Bronchial epithelial cell (primary cell): ENCODE data around the gene CREB3L4. TPM values are rescaled to one million over a fixed set of nuclear protein-coding genes. Genes with fewer than 3 reads are reported as not detected.

Experiments
- DNase-seq: peaks from one replicate; pipeline ENCODE4 v3.0.0-alpha.2; 2010; ENCODE audit warnings: low read depth
- FAIRE-seq: peaks from 2 replicates; lab custom pipeline; 2011; peaks lifted over from hg19 to GRCh38; lab: Jason Lieb, UNC
- H3K27me3 ChIP-seq: 2 replicates; pipeline ENCODE4 v1.5.1; 2011; ENCODE audit warnings: low read length; ENCODE audit not compliant: control insufficient read depth, insufficient read depth
- H3K36me3 ChIP-seq: 2 replicates; pipeline ENCODE4 v1.5.1; 2011; ENCODE audit warnings: low read length; ENCODE audit not compliant: control insufficient read depth, insufficient read depth
- H3K4me3 ChIP-seq: 2 replicates; pipeline ENCODE4 v1.5.1; 2011; ENCODE audit warnings: mild to moderate bottlenecking, low read depth, low read length, control low read depth
- total RNA-seq: library from RNA; depleted of rRNA; stranded (reverse); fragments of >200 nt; gene quantifications from 2 replicates; pipeline ENCODE4 v1.2.1, GENCODE V29; 2014
- TF ChIP-seq, protein P1 (sequence below): IDR thresholded peaks from 2 replicates; pipeline ENCODE4 v1.5.1; 2011; ENCODE audit warnings: mild to moderate bottlenecking, moderate library complexity, low read length, control low read depth, inconsistent platforms; ENCODE audit not compliant: insufficient read depth, severe bottlenecking

CREB3L4 gene
- total RNA-seq, 1 donor from 2014 or later, result 7.1 TPM

DNA sequence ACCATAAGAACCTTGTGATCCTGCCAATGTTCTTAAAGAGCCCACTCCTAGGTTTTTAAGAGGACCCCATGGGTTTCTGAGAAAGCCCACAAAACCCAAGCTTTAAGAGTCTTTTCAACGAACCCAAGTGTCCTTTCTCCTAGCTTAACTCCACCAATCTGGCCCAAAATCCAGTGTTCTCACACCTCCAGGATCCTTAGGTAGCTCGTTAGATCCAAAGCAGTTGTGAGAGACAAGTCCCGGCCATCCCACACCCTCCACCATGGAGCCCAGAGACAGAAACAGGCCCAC, 22.9 kb upstream of the CREB3L4 start:
- TF ChIP-seq, protein P1, sequence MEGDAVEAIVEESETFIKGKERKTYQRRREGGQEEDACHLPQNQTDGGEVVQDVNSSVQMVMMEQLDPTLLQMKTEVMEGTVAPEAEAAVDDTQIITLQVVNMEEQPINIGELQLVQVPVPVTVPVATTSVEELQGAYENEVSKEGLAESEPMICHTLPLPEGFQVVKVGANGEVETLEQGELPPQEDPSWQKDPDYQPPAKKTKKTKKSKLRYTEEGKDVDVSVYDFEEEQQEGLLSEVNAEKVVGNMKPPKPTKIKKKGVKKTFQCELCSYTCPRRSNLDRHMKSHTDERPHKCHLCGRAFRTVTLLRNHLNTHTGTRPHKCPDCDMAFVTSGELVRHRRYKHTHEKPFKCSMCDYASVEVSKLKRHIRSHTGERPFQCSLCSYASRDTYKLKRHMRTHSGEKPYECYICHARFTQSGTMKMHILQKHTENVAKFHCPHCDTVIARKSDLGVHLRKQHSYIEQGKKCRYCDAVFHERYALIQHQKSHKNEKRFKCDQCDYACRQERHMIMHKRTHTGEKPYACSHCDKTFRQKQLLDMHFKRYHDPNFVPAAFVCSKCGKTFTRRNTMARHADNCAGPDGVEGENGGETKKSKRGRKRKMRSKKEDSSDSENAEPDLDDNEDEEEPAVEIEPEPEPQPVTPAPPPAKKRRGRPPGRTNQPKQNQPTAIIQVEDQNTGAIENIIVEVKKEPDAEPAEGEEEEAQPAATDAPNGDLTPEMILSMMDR, result no peak
- no peak overlapping the region for H3K4me3 ChIP-seq
- H3K36me3 ChIP-seq, result peaks cover 27% of the 10 kb centered on the region
- DNase-seq (no peak), FAIRE-seq (no peak)
- no peaks in the 10 kb centered on the region for H3K27me3 ChIP-seq

DNA sequence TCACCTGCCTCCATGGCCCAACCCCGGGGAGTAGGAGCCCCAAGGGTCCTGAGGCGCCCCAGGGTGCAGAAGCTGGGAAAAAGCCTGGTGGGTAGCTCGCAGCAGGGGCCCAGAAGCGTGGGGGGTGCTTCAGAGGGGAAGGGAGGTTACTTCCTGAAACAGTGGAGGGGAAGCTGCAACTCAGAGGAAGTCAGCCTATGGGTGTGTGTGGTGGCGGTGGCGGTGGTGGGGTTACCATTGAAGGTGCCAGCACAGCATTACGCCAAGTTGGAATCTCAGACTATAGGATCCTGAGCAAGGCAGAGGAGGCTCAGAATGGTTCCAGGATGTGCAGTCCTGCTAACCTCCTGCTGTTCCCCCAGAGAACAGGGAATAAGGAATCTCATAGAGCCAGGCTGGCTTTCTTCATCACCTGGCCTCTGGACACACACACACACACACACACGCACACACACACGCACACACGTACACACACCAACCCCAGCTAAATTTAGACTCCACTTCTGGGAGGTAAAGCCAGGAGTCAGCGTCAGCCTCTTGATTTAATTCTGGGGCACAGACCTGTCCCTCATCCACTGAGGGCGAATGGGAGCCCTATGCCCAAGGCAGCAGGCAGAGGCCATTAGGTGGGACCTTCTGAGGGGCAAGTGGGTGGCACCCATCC, 22.4 kb upstream of the CREB3L4 start:
- Histone ChIP-seq H3K36me3 (peaks cover 26% of the 10 kb centered on the region), H3K4me3 (peak overlapping the region; percentile 75), H3K27me3 (no peaks in the 10 kb centered on the region)
- FAIRE-seq, result peak; percentile 7
- TF ChIP-seq, protein P1, result no peak
- peak; percentile 24 for DNase-seq

DNA sequence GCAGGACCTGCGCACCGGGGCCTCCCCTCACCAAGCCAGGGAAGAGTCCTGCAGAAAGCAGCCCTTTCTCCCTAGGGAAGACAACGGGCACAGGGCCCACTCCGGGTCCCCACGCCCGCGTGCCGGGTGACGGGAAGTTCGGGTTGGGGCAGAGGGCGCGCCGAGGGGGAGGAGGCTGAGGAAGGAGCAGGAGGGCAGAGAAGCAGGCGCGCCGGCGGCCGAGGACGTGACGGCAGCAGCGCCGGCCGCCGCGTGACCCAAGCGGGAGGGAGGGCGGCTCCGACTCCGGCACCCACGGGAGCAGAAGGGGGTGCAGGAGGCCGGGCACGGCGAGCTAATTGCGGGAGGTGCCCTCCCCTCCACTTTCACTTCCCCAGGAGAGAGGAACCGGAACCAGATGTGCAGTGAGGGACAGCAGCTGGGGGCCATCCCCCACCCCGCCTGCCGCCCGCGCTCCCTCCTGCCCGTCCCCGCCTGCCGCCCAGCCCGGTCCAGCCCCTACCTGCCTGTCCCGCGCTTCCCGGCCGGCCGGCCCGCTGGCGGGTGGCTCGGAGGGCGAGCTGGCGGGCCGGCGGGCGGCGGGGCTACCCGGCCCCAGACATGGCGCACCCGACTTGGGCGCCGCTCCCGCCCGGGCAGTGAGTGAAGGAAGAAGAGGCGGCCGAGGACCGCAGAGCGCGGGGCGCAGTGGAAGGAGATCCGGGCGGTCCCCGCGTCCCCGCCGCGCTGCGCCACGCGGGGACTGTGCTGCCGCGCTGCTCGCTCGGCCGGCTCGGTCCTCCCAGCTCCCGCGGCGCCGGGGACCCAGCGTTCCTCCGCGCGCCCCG, 21.7 kb upstream of the CREB3L4 start:
- peak overlapping the region; percentile 75 for H3K4me3 ChIP-seq
- H3K36me3 ChIP-seq, result peaks cover 21% of the 10 kb centered on the region
- FAIRE-seq (no peak), DNase-seq (peak; percentile 41)
- TF ChIP-seq, protein P1, result no peak
- H3K27me3 ChIP-seq, result no peaks in the 10 kb centered on the region

DNA sequence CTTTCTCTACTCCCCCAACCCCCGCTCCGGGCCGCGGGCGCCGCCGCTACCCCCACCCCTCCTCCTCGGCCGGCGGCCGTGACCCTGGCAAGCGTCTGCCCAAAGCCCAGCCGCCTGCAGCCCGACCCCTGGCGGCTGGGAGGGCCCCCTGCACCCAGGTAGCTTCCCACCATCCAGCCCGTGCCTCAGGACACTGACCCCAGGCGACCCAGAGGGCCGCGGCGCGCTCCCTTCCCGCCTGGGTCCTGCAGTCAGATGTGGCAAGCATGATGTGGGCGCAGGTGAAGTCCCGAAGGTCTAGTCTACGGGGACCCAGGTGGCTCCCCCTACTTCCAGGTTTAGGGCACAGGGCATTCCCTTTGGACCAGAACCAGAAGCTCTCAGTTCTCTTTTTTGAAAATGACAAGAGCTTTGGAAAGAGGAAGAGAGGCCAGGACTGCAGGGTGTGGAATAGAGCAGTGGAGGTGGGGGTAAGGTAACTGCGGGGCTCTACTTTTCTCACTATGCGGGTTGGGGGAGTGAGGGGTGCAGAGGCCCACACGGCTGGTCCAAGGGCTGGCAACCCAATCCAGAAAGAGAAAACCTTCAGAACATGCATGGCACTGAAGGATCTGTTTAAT, 21.0 kb upstream of the CREB3L4 start, which contains the start of gene DENND4B:
TSS of gene DENND4B (minus strand) at position 97 of the 620 bp plus-strand sequence. CDS start 2,344 bp downstream, outside the sequence.
- peak within 1 kb of the TSS; percentile 75 for H3K4me3 ChIP-seq
- no peaks in the 10 kb centered on the region for H3K27me3 ChIP-seq
- H3K36me3 ChIP-seq, result peaks cover 26% of the 10 kb centered on the region
- FAIRE-seq (no peak), DNase-seq (peak; percentile 44)
- TF ChIP-seq, protein P1, result peak; percentile 93

DNA sequence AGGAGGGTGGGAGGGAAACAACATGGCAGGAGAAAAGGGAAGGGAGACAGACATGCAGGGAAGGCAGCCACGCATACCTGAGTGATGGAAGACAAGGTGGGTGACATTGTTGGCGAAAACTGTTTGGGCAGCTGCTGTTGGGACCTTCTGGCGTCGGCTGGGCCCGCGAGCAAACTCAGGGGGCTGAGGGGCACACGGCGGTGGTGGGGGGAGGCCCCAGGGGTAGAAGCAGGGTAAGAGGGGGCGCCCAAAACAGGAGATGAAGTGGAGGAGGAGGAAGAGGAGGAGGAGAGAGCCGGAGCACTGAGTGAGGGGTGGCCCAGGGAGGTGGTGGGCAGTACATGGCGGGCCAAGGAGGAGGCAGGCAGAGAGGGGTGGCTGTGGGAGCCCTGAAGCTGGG, 16.5 kb upstream of the CREB3L4 start:
- TF ChIP-seq, protein P1, result no peak
- DNase-seq (no peak), FAIRE-seq (no peak)
- Histone ChIP-seq H3K36me3 (peaks cover 25% of the 10 kb centered on the region), H3K4me3 (no peak overlapping the region), H3K27me3 (no peaks in the 10 kb centered on the region)
